ENCODE results near the gene TBCK. TPM values are rescaled to one million over a fixed set of nuclear protein-coding genes. Genes with fewer than 3 reads are reported as not detected.

The TBCK gene
- total and polyA plus RNA-seq, 2 of the 13 experiments (the other 11 are each of a cell fraction or from before 2014, with no cell fraction given), result 51.0 to 62.4 TPM

- TF ChIP-seq THAP9 (CRISPR knock-in tag; IDR thresholded peaks at IDR 0.05; ENCODE audit: borderline replicate concordance) (no peak), ZNF768 (CRISPR knock-in tag; IDR thresholded peaks at IDR 0.05) (no peak), ZSCAN9 (CRISPR knock-in tag; IDR thresholded peaks at IDR 0.05; ENCODE audit: borderline replicate concordance) (no peak)
Measured at GRCh38 chr4:106351016-106351415, 35.0 kb upstream of the TBCK start (continued).

GRCh38 chr4:106347167-106347566, 31.2 kb upstream of the TBCK start:
- TF ChIP-seq MAFF (IDR thresholded peaks at IDR 0.05; ENCODE audit: low read depth, low read length) (peak; percentile 35; the same call in 1 of the 2 replicates), ZNF136 (CRISPR knock-in tag; IDR thresholded peaks at IDR 0.05; ENCODE audit: low read depth) (no peak), MAFK (conservative IDR thresholded peaks at IDR 0.05 in 1 of 2, IDR thresholded peaks at IDR 0.05 in 1 of 2; ENCODE audit: low read length in 2 of 2) (peak in 1 of 2 experiments; percentile 70; a peak in 2 of 4 replicates), JUND (CRISPR knock-in tag; IDR thresholded peaks at IDR 0.05) (no peak)
- FAIRE-seq, result no peak
- H3K4me1 ChIP-seq (ENCODE audit: insufficient read depth, low read length), result peaks cover 34% of the 10 kb centered on the region
- ChIA-PET POLR2A (no interaction called here), CTCF (ENCODE audit: low intra/inter-chr PET ratio, low total read pairs) (no interaction called here)
- H3K27ac ChIP-seq (ENCODE audit: extremely low read length, insufficient read depth, low read length), result no peak overlapping the region
- 62% methylated on average over 1 of the region's 1 CpG for WGBS (ENCODE audit: low lambda C conversion rate)
- intact Hi-C loops (cut with micrococcal nuclease; ENCODE audit: unreplicated experiment) (no loop called here), in situ Hi-C loops (cut with HindIII; ENCODE audit: extremely low pct_ligation_motif_present, low pct_unique_long_range_greater_than_20kb) (no loop called here)
- no peak overlapping the region for H2AFZ ChIP-seq (ENCODE audit: low read length)
- no peaks in the 10 kb centered on the region for H3K9me3 ChIP-seq (ENCODE audit: low read length)
- no peak overlapping the region for H3K4me2 ChIP-seq (ENCODE audit: low read depth, low read length)
- peaks cover 31% of the 10 kb centered on the region for H3K79me2 ChIP-seq (ENCODE audit: insufficient read depth, low read length)
- H4K20me1 ChIP-seq (ENCODE audit: insufficient read depth, low read length), result no peaks in the 10 kb centered on the region
- no TSS peak for BruUV-seq (replicated peaks)
- ATAC-seq, result no peak
- peaks cover 6 to 15% of the 10 kb centered on the region in 2 experiments for H3K36me3 ChIP-seq (replicated peaks in 1 of 2; ENCODE audit: control insufficient read depth in 1 of 2, insufficient read depth in 2 of 2, low read length in 2 of 2)
- no peak overlapping the region for H3K4me3 ChIP-seq (replicated peaks in 1 of 3; ENCODE audit: insufficient read depth in 1 of 3, low read depth in 2 of 3, low read length in 3 of 3)
- no peaks in the 10 kb centered on the region for H3K27me3 ChIP-seq (ENCODE audit: control insufficient read depth in 1 of 2, insufficient read depth in 2 of 2, low read length in 2 of 2)
- H3K9ac ChIP-seq (ENCODE audit: insufficient read depth, low read depth, low read length), result no peak overlapping the region
- no peak for DNase-seq (ENCODE audit: low spot score)
